GM12878 (cell line): ENCODE data around the gene LPAR5. TPM values are rescaled to one million over a fixed set of nuclear protein-coding genes. Genes with fewer than 3 reads are reported as not detected.

Experiments
- ASH2L ChIP-seq: fragments of 300-600, 200-600 bp; sonication (generic); IDR thresholded peaks from 2 replicates; pipeline ENCODE4 v1.6.1; 2017; ENCODE audit warnings: low read depth, mild to moderate bottlenecking, borderline replicate concordance
- ATF3 ChIP-seq: IDR thresholded peaks from 2 replicates; pipeline ENCODE4 v1.6.1; 2011; ENCODE audit warnings: low read depth, mild to moderate bottlenecking, low read length, moderate library complexity, borderline replicate concordance; ENCODE audit errors: extremely low read depth
- E4F1 ChIP-seq: fragments of 450-650 bp; IDR thresholded peaks from 2 replicates; pipeline ENCODE4 v1.6.1; 2018; ENCODE audit warnings: borderline replicate concordance, mild to moderate bottlenecking; ENCODE audit not compliant: partially characterized antibody
- IRF3 ChIP-seq: fragments of 450-650 bp; IDR thresholded peaks from 2 replicates; pipeline ENCODE4 v1.6.1; 2014; ENCODE audit warnings: mild to moderate bottlenecking
- MEF2A ChIP-seq: IDR thresholded peaks from 2 replicates; pipeline ENCODE4 v1.6.1; 2011; ENCODE audit warnings: low read depth, mild to moderate bottlenecking, low read length, moderate library complexity; ENCODE audit not compliant: insufficient read depth
- NBN ChIP-seq: fragments of 450-650 bp; IDR thresholded peaks from 2 replicates; pipeline ENCODE4 v1.6.1; 2016
- NFYA ChIP-seq: IDR thresholded peaks from 2 replicates; pipeline ENCODE4 v1.6.1; 2011; ENCODE audit warnings: low read depth, mild to moderate bottlenecking, low read length, improper control_type of control experiment, borderline replicate concordance
- PKNOX1 ChIP-seq: fragments of 450-650 bp; IDR thresholded peaks from 2 replicates; pipeline ENCODE4 v1.6.1; 2016; ENCODE audit warnings: mild to moderate bottlenecking
- POLR2AphosphoS2 ChIP-seq: IDR thresholded peaks from 2 replicates; pipeline ENCODE4 v1.6.1; 2011; ENCODE audit warnings: low read depth, mild to moderate bottlenecking, low read length, improper control_type of control experiment, moderate library complexity
- RUNX3 ChIP-seq: IDR thresholded peaks from 2 replicates; pipeline ENCODE4 v1.6.1; 2012; ENCODE audit warnings: low read length, inconsistent platforms
- SIN3A ChIP-seq: IDR thresholded peaks from 2 replicates; pipeline ENCODE4 v1.6.1; 2012; ENCODE audit warnings: low read depth, low read length, improper control_type of control experiment
- SREBF1 ChIP-seq: IDR thresholded peaks from 2 replicates; pipeline ENCODE4 v1.6.1; 2012; ENCODE audit warnings: mild to moderate bottlenecking, low read length
- SUZ12 ChIP-seq: fragments of 200-600 bp; sonication (generic); IDR thresholded peaks from one replicate; pipeline ENCODE4 v1.6.1; 2018; ENCODE audit warnings: antibody characterized with exemption, mild to moderate bottlenecking; ENCODE audit not compliant: unreplicated experiment
- TAF1 ChIP-seq: IDR thresholded peaks from 2 replicates; pipeline ENCODE4 v1.6.1; 2011; ENCODE audit warnings: mild to moderate bottlenecking, low read depth, low read length, borderline replicate concordance
- TARDBP ChIP-seq: IDR thresholded peaks from 2 replicates; pipeline ENCODE4 v1.6.1; 2016; ENCODE audit warnings: borderline replicate concordance
- USF2 ChIP-seq: IDR thresholded peaks from 2 replicates; pipeline ENCODE4 v1.6.1; 2011; ENCODE audit warnings: low read depth, low read length, improper control_type of control experiment, borderline replicate concordance
- ZNF207 ChIP-seq: fragments of 450-650 bp; IDR thresholded peaks from 2 replicates; pipeline ENCODE4 v1.6.1; 2014; ENCODE audit warnings: antibody characterized with exemption, mild to moderate bottlenecking, borderline replicate concordance
- ZNF217 ChIP-seq: fragments of 450-650 bp; IDR thresholded peaks from 2 replicates; pipeline ENCODE4 v1.6.1; 2017; ENCODE audit warnings: antibody characterized with exemption, mild to moderate bottlenecking
- polyA plus RNA-seq, 11 experiments: library from polyadenylated mRNA; depleted of rRNA in 4 of 11; unstranded in 6 of 11; stranded (reverse) in 5 of 11; fragments of >200 nt; fragmentation: Nextera tagmentation in 4 of 11; fragmentation: Illumina TruSeq in 1 of 11; extraction: Ambion mirVana in 4 of 11; extraction: Trizol in 1 of 11; gene quantifications; 1 replicate in 1 of 11; 2 replicates in 10 of 11; pipeline versions ENCODE4 v1.2.1 to v1.2.3, GENCODE V29; 2011 to 2016; ENCODE audit warnings: inconsistent platforms in 2 of 11, missing spikeins in 2 of 11, low read depth in 1 of 11
- total RNA-seq, 4 experiments: library from RNA; depleted of rRNA in 3 of 4; stranded (reverse); fragments of >200 nt in 3 of 4; fragmentation: Illumina TruSeq in 1 of 4; extraction: Trizol in 1 of 4; gene quantifications; 2 replicates each; pipeline versions ENCODE4 v1.2.1 to v1.2.3, GENCODE V29; 2013 to 2021

The LPAR5 gene
- total and polyA plus RNA-seq, 10 of the 15 experiments (the other 5 are each of a cell fraction or from before 2014, with no cell fraction given) = 1.3 to 7.9 (median 5.3) TPM

- TF ChIP-seq E4F1 (no peak), IRF3 (no peak), SIN3A (no peak), TARDBP (no peak), RUNX3 (no peak), PKNOX1 (no peak), ASH2L (no peak), TAF1 (no peak), ZNF207 (no peak), NFYA (no peak), SREBF1 (no peak), MEF2A (no peak), USF2 (no peak), ATF3 (no peak), SUZ12 (no peak), NBN (peak; percentile 39; the same call in 1 of the 2 replicates), ZNF217 (no peak), POLR2AphosphoS2 (peak; percentile 43; the same call in 1 of the 2 replicates)
- TF ChIP-seq, all 136 proteins: peak for 15
Measured at GRCh38 chr12:6631549-6631961, 4.2 kb downstream of the LPAR5 start (continued).
